CD4-positive, CD25-positive, alpha-beta regulatory T cell (primary cell): ENCODE data around the gene CDH2. TPM values are rescaled to one million over a fixed set of nuclear protein-coding genes. Genes with fewer than 3 reads are reported as not detected.

Experiments
- ATAC-seq, 2 donors: fragments of 150-1000 bp; cut with Tn5 transposase; one replicate each; pipeline ENCODE4 v1.10.0; 2021; ENCODE audit warnings: low read depth in 2 of 2, moderate number of reproducible peaks in 2 of 2, moderate library complexity in 1 of 2
- DNase-seq, 3 donors: peaks; one replicate each; pipeline versions ENCODE4 v3.0.0 to v3.0.0-alpha.2; 2012 to 2022; ENCODE audit warnings: mixed read lengths in 1 of 3
- H3K27ac ChIP-seq: one replicate; pipeline ENCODE4 v1.7.0; 2013; ENCODE audit warnings: mild to moderate bottlenecking, low read length; ENCODE audit not compliant: insufficient read depth, poor library complexity, severe bottlenecking
- H3K27me3 ChIP-seq: one replicate; pipeline ENCODE4 v1.7.0; 2013; ENCODE audit warnings: low read length; ENCODE audit not compliant: control insufficient read depth, insufficient read depth
- H3K36me3 ChIP-seq: one replicate; pipeline ENCODE4 v1.7.0; 2013; ENCODE audit warnings: mild to moderate bottlenecking, low read length, moderate library complexity; ENCODE audit not compliant: control insufficient read depth, insufficient read depth
- H3K4me1 ChIP-seq: 2 replicates; pipeline ENCODE4 v1.7.0; 2013; ENCODE audit warnings: mild to moderate bottlenecking, low read length; ENCODE audit not compliant: insufficient read depth, control insufficient read depth, poor library complexity, severe bottlenecking
- H3K4me3 ChIP-seq: one replicate; pipeline ENCODE4 v1.7.0; 2013; ENCODE audit warnings: low read depth, mild to moderate bottlenecking, low read length, moderate library complexity
- H3K9me3 ChIP-seq, 2 experiments: 1 replicate in 1 of 2; 2 replicates in 1 of 2; pipeline ENCODE4 v1.7.0; 2013; ENCODE audit warnings: low read length in 2 of 2, mild to moderate bottlenecking in 1 of 2, moderate library complexity in 1 of 2; ENCODE audit not compliant: control insufficient read depth in 2 of 2
- H3K27ac Mint-ChIP-seq, 3 donors: one replicate each; pipeline ENCODE4 v1.8.0; 2020 to 2022; ENCODE audit warnings: mild to moderate bottlenecking in 3 of 3, mixed read lengths in 3 of 3, moderate library complexity in 2 of 3
- H3K27me3 Mint-ChIP-seq: one replicate; pipeline ENCODE4 v1.8.0; 2022; ENCODE audit warnings: mild to moderate bottlenecking, mixed read lengths
- H3K36me3 Mint-ChIP-seq: one replicate; pipeline ENCODE4 v1.8.0; 2020; ENCODE audit warnings: mixed read lengths
- H3K4me1 Mint-ChIP-seq, 4 donors: one replicate each; pipeline ENCODE4 v1.8.0; 2020 to 2022; ENCODE audit warnings: mixed read lengths in 4 of 4, mild to moderate bottlenecking in 1 of 4
- H3K4me3 Mint-ChIP-seq, 4 donors: one replicate each; pipeline ENCODE4 v1.8.0; 2020 to 2022; ENCODE audit warnings: mild to moderate bottlenecking in 4 of 4, mixed read lengths in 4 of 4, moderate library complexity in 3 of 4
- H3K9me3 Mint-ChIP-seq, 7 donors: one replicate each; pipeline ENCODE4 v1.8.0; 2020 to 2022; ENCODE audit warnings: mixed read lengths in 7 of 7, mild to moderate bottlenecking in 3 of 7, moderate library complexity in 2 of 7
- polyA plus RNA-seq, 4 donors: library from polyadenylated mRNA; unstranded; fragments of 300-500 nt; fragmentation: Illumina TruSeq; gene quantifications; one replicate each; pipeline ENCODE4 v1.2.3, GENCODE V29; 2021
- total RNA-seq: library from RNA; stranded (reverse); gene quantifications from one replicate; pipeline ENCODE4 v1.2.3, GENCODE V29; 2022

CDH2 gene
- total and polyA plus RNA-seq, 5 donors from 2014 or later, result not detected

GRCh38 chr18:28176698-28176947 is 307 bp downstream of the CDH2 start:
- peaks cover 0 to 11% (median 0%) of the 10 kb centered on the region in 7 donors for H3K9me3 Mint-ChIP-seq
- no peak for DNase-seq
- no peak overlapping the region for H3K27ac Mint-ChIP-seq
- no peak overlapping the region for H3K4me3 Mint-ChIP-seq
- Histone ChIP-seq H3K27me3 (peaks cover 3% of the 10 kb centered on the region), H3K4me3 (no peak overlapping the region), H3K9me3 (no peaks in the 10 kb centered on the region), H3K36me3 (no peaks in the 10 kb centered on the region), H3K4me1 (no peaks in the 10 kb centered on the region), H3K27ac (no peak overlapping the region)
- peaks cover 33% of the 10 kb centered on the region for H3K27me3 Mint-ChIP-seq
- ATAC-seq, result no peak
- H3K36me3 Mint-ChIP-seq, result peaks cover 3% of the 10 kb centered on the region
- H3K4me1 Mint-ChIP-seq, result peaks cover 0 to 12% (median 0%) of the 10 kb centered on the region in 4 donors

GRCh38 chr18:28175930-28176697 is 816 bp downstream of the CDH2 start:
- H3K9me3 Mint-ChIP-seq, result peaks cover 0 to 11% (median 0%) of the 10 kb centered on the region in 7 donors
- Histone ChIP-seq H3K4me3 (no peak overlapping the region), H3K9me3 (no peaks in the 10 kb centered on the region), H3K36me3 (no peaks in the 10 kb centered on the region), H3K4me1 (no peaks in the 10 kb centered on the region), H3K27me3 (peaks cover 3% of the 10 kb centered on the region), H3K27ac (no peak overlapping the region)
- peaks cover 33% of the 10 kb centered on the region for H3K27me3 Mint-ChIP-seq
- H3K4me3 Mint-ChIP-seq, result peak overlapping the region in 2 of 4 donors; percentile 13 to 56
- H3K27ac Mint-ChIP-seq, result no peak overlapping the region
- peaks cover 3% of the 10 kb centered on the region for H3K36me3 Mint-ChIP-seq
- ATAC-seq, result no peak
- no peak for DNase-seq
- peaks cover 0 to 12% (median 0%) of the 10 kb centered on the region in 4 donors for H3K4me1 Mint-ChIP-seq

GRCh38 chr18:28175150-28175929 is 1.6 kb downstream of the CDH2 start:
- Mint-ChIP-seq H3K36me3 (peaks cover 3% of the 10 kb centered on the region), H3K27ac (no peak overlapping the region), H3K4me1 (peaks cover 0 to 12% (median 0%) of the 10 kb centered on the region in 4 donors), H3K4me3 (no peak overlapping the region), H3K27me3 (peaks cover 30% of the 10 kb centered on the region), H3K9me3 (peaks cover 0 to 11% (median 0%) of the 10 kb centered on the region in 7 donors)
- Histone ChIP-seq H3K36me3 (no peaks in the 10 kb centered on the region), H3K4me1 (no peaks in the 10 kb centered on the region), H3K27ac (no peak overlapping the region), H3K9me3 (no peaks in the 10 kb centered on the region), H3K4me3 (no peak overlapping the region), H3K27me3 (peaks cover 3% of the 10 kb centered on the region)
- ATAC-seq, result no peak
- DNase-seq, result no peak

- no peaks in the 10 kb centered on the region for H3K36me3 ChIP-seq
- DNase-seq (no peak), ATAC-seq (no peak)
- no peak overlapping the region for H3K27ac Mint-ChIP-seq
- peaks cover 3% of the 10 kb centered on the region for H3K36me3 Mint-ChIP-seq
- no peaks in the 10 kb centered on the region for H3K4me1 ChIP-seq
- H3K9me3 Mint-ChIP-seq, result peaks cover 0 to 11% (median 1%) of the 10 kb centered on the region in 7 donors
- peaks cover 30% of the 10 kb centered on the region for H3K27me3 Mint-ChIP-seq
- H3K27me3 ChIP-seq, result no peaks in the 10 kb centered on the region
- H3K4me3 ChIP-seq, result no peak overlapping the region
- no peak overlapping the region for H3K4me3 Mint-ChIP-seq
- no peak overlapping the region for H3K27ac ChIP-seq
- H3K4me1 Mint-ChIP-seq, result peaks cover 0 to 12% (median 0%) of the 10 kb centered on the region in 4 donors
- H3K9me3 ChIP-seq, result no peaks in the 10 kb centered on the region
Observed at GRCh38 chr18:28174181-28174905, 2.6 kb downstream of the CDH2 start.

GRCh38 chr18:28171837-28172236 is 5.1 kb downstream of the CDH2 start:
- no peak overlapping the region for H3K4me3 ChIP-seq
- no peaks in the 10 kb centered on the region for H3K9me3 ChIP-seq
- H3K27me3 Mint-ChIP-seq, result peaks cover 17% of the 10 kb centered on the region
- H3K36me3 Mint-ChIP-seq, result peaks cover 3% of the 10 kb centered on the region
- no peak overlapping the region for H3K27ac Mint-ChIP-seq
- H3K4me3 Mint-ChIP-seq, result no peak overlapping the region
- ATAC-seq (no peak), DNase-seq (no peak)
- H3K27me3 ChIP-seq, result no peaks in the 10 kb centered on the region
- no peak overlapping the region for H3K27ac ChIP-seq
- H3K4me1 Mint-ChIP-seq, result peaks cover 0 to 10% (median 0%) of the 10 kb centered on the region in 4 donors
- no peaks in the 10 kb centered on the region for H3K4me1 ChIP-seq
- peaks cover 0 to 15% (median 2%) of the 10 kb centered on the region in 7 donors for H3K9me3 Mint-ChIP-seq
- H3K36me3 ChIP-seq, result no peaks in the 10 kb centered on the region

GRCh38 chr18:28168725-28169124 is 8.2 kb downstream of the CDH2 start:
- H3K27ac Mint-ChIP-seq, result no peak overlapping the region
- H3K27me3 Mint-ChIP-seq, result no peaks in the 10 kb centered on the region
- no peak for DNase-seq
- Histone ChIP-seq H3K27ac (no peak overlapping the region), H3K4me3 (no peak overlapping the region), H3K4me1 (no peaks in the 10 kb centered on the region), H3K9me3 (no peaks in the 10 kb centered on the region), H3K27me3 (no peaks in the 10 kb centered on the region), H3K36me3 (no peaks in the 10 kb centered on the region)
- ATAC-seq, result no peak
- no peak overlapping the region for H3K4me3 Mint-ChIP-seq
- H3K4me1 Mint-ChIP-seq, result no peaks in the 10 kb centered on the region
- H3K36me3 Mint-ChIP-seq, result no peaks in the 10 kb centered on the region
- peaks cover 0 to 12% (median 1%) of the 10 kb centered on the region in 7 donors for H3K9me3 Mint-ChIP-seq

- Mint-ChIP-seq H3K36me3 (no peaks in the 10 kb centered on the region), H3K4me1 (no peaks in the 10 kb centered on the region), H3K9me3 (peaks cover 0 to 13% (median 1%) of the 10 kb centered on the region in 7 donors), H3K27me3 (no peaks in the 10 kb centered on the region), H3K4me3 (no peak overlapping the region), H3K27ac (no peak overlapping the region)
- DNase-seq, result no peak
- H3K27ac ChIP-seq, result no peak overlapping the region
- ATAC-seq, result no peak
- no peaks in the 10 kb centered on the region for H3K36me3 ChIP-seq
- no peak overlapping the region for H3K4me3 ChIP-seq
- H3K9me3 ChIP-seq, result no peaks in the 10 kb centered on the region
- H3K4me1 ChIP-seq, result no peaks in the 10 kb centered on the region
- no peaks in the 10 kb centered on the region for H3K27me3 ChIP-seq
Observed at GRCh38 chr18:28167835-28168349, 9.0 kb downstream of the CDH2 start.
